Activated CD4-positive, alpha-beta memory T cell treated with anti-CD3 and anti-CD28 coated beads, Interleukin-2, amount 10 ng/mL, durations not matched to agents 7 days and 5 days (primary cell): ENCODE measurements around the gene STX17. TPM values are rescaled to one million over a fixed set of nuclear protein-coding genes. Genes with fewer than 3 reads are reported as not detected.
"Not testable (repeated sequence)": the region's sequence is repeated elsewhere in the genome, so short reads cannot be mapped to it uniquely, and the experiment has no call there.

Experiments
- CTCF ChIA-PET: fragments of 350-600 bp; sonication (Branson Sonifier 250); formaldehyde crosslinking; loops from one replicate; lab custom pipeline; 2021; ENCODE audit warnings: antibody characterized with exemption, inconsistent platforms; lab: Charles Lee
- POLR2A ChIA-PET: fragments of 350-600 bp; sonication (Branson Sonifier 250); formaldehyde crosslinking; loops from one replicate; lab custom pipeline; 2021; ENCODE audit warnings: antibody characterized with exemption; lab: Charles Lee
- DNase-seq: peaks from one replicate; pipeline ENCODE4 v3.0.0-alpha.2; 2020
- H3K27ac Mint-ChIP-seq: one replicate; pipeline ENCODE4 v1.8.0; 2021; ENCODE audit warnings: mild to moderate bottlenecking, mixed read lengths
- H3K27me3 Mint-ChIP-seq: one replicate; pipeline ENCODE4 v1.8.0; 2021; ENCODE audit warnings: mixed read lengths
- H3K36me3 Mint-ChIP-seq: one replicate; pipeline ENCODE4 v1.8.0; 2021; ENCODE audit warnings: low read depth, mixed read lengths
- H3K4me1 Mint-ChIP-seq: one replicate; pipeline ENCODE4 v1.8.0; 2021; ENCODE audit warnings: mixed read lengths
- H3K4me3 Mint-ChIP-seq: one replicate; pipeline ENCODE4 v1.8.0; 2021; ENCODE audit warnings: mild to moderate bottlenecking, mixed read lengths
- H3K9me3 Mint-ChIP-seq: one replicate; pipeline ENCODE4 v1.8.0; 2021; ENCODE audit warnings: mixed read lengths
- total RNA-seq, 2 experiments: library from RNA; stranded (reverse); gene quantifications; one replicate each; pipeline ENCODE4 v1.2.3, GENCODE V29; 2021

The STX17 gene
- 10 to 100 TPM; 35.8 to 37.3 TPM for total RNA-seq

DNA sequence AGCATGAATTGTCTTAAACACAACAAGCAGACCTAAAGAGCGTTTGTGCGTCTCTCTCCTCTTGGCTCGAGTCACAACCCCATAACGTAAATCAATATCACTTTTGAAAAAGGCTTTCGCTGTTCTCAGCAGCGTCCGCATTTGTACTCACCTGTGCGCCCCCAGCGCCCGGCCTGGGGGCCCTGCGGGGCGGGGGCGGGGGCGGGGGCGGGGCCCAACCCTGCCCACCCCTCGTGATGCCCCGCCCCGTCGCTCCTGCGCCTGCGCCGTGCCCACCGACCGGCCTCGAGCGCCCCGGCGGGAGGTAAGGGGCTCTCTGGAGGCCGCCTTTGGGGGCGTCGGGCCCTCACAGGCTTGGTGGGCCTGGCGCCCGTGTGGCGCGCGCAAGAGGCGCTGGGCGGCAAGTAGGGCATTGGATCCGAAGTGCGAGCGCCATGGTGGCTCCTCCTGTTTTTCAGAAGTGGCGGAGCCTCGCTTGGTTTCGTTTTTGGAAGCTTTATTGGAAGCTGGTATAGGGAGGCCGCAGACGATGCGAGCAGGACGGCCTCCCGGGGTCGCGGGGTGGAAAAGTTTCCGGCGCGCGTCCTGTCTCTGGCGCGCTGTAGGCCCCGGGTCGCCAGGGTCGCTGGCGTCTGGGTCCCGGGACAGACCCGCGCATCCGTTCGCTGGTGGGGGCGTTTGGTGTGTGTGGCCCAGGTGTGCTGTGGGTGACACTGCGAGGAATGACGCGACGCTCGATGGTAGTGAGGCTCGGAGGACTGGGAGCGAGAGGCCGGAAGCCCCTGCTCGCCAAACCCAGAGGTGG is at the start of gene STX17:
Gene STX17 (plus strand): TSS at position 252 of the 805 bp plus-strand sequence. CDS start 8,586 bp downstream, outside the sequence.
- POLR2A ChIA-PET, result interaction anchor here (0.7 to 2.0 kb wide), 16 partner anchors 9 to 685 kb away, joined by 3 to 17 read pairs (median 4); partner anchors contain the start of genes ALG2, NR4A3, SEC61B and TEX10
- Mint-ChIP-seq H3K9me3 (no peaks in the 10 kb centered on the region), H3K27ac (peak within 1 kb of the TSS; percentile 96), H3K4me3 (peak within 1 kb of the TSS; percentile 97), H3K4me1 (peaks cover 31% of the 10 kb centered on the region), H3K36me3 (peaks cover 7% of the 10 kb centered on the region), H3K27me3 (peaks cover 15% of the 10 kb centered on the region)
- peak; percentile 79 for DNase-seq
- CTCF ChIA-PET, result interaction anchor here (1.3 to 1.5 kb wide), 3 partner anchors 82 to 84 kb away, joined by 3 to 5 read pairs (median 4); no protein-coding TSS in a partner anchor

DNA sequence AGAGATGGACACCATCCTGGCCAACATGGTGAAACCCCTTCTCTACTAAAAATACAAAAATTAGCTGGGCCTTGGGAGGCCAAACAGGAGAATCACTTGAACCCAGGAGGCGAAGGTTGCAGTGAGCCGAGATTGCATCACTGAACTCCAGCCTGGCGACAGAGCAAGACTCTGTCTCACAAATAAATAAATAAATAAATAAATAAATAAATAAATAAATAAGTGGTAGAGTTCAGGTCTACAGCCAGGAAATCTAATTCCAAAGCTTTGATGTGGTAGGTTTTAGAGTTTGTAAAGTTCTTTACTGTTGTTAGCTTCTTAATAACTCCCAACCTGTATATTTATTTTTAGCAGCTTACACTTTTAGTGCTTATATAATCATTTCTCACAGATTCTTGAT is 48.9 kb upstream of the STX17 start:
- H3K4me1 Mint-ChIP-seq, H3K27ac Mint-ChIP-seq, H3K4me3 Mint-ChIP-seq, H3K27me3 Mint-ChIP-seq, H3K9me3 Mint-ChIP-seq, CTCF ChIA-PET, H3K36me3 Mint-ChIP-seq, DNase-seq: not testable (repeated sequence)
- POLR2A ChIA-PET, result interaction anchor here (1.4 kb wide), 1 partner anchor 50 kb away, joined by 3 read pairs; no protein-coding TSS in a partner anchor

DNA sequence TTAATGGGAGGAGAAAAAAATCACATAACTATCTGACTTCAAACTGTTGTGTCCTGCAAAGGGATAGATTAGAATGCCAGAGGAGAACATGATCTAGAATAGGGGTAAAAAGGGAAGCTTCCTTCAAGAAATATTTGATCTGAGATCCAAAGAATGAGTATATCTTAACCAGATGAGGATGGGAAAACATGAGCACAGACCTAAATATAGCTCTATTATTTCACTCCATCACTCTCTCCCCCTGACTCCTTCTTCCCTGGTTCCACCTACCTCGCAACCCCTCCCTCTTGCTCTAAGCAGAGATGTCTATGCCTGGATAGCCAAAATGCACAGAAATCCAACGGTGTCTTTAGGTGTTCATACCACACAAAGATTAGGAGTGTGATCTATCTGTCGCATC is 48.4 kb upstream of the STX17 start:
- DNase-seq, result no peak
- Mint-ChIP-seq H3K27ac (no peak overlapping the region), H3K4me3 (no peak overlapping the region), H3K27me3 (no peaks in the 10 kb centered on the region), H3K9me3 (no peaks in the 10 kb centered on the region), H3K36me3 (peaks cover 4% of the 10 kb centered on the region), H3K4me1 (no peaks in the 10 kb centered on the region)
- POLR2A ChIA-PET, result no interaction called here
- CTCF ChIA-PET, result no interaction called here

DNA sequence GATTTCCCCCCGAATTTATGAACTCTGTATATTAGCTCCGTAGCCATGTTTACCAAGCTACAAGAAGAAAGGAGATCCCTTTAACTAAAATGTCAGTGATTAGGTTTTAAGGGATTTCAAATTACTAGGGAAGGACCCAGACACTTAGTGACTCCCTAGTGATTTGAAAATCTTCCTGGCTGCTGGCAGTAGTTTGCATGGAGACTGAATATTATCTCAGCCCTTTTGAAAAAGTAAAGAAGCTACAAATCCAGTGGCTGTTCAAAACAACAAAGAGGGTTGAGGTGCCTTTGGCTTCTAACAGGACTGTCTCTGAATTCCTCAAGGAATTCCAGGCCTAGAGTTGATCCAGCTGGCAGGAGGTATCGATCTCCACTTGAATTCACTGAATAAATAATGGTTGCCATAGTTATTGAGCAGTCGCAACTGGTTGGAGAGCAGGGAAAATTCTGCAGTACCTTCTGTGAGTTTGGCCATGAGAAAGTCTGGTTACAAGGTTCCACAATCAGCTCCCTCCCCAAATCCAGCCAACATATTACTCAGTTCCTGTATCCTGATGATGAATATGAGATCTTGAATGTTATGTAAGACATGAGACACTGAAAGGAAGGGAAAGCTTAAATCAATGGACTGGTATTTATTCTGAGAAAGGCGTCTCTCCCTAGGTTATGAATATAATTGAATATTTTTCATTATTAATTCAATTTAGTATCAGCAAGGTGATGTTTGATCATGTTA is 47.0 kb upstream of the STX17 start:
- Mint-ChIP-seq H3K4me1 (no peaks in the 10 kb centered on the region), H3K4me3 (no peak overlapping the region), H3K27ac (no peak overlapping the region), H3K36me3 (peaks cover 6% of the 10 kb centered on the region), H3K9me3 (no peaks in the 10 kb centered on the region), H3K27me3 (no peaks in the 10 kb centered on the region)
- POLR2A ChIA-PET, result interaction anchor here (0.9 kb wide), 1 partner anchor 26 kb away, joined by 3 read pairs; no protein-coding TSS in a partner anchor
- no peak for DNase-seq
- CTCF ChIA-PET, result no interaction called here

DNA sequence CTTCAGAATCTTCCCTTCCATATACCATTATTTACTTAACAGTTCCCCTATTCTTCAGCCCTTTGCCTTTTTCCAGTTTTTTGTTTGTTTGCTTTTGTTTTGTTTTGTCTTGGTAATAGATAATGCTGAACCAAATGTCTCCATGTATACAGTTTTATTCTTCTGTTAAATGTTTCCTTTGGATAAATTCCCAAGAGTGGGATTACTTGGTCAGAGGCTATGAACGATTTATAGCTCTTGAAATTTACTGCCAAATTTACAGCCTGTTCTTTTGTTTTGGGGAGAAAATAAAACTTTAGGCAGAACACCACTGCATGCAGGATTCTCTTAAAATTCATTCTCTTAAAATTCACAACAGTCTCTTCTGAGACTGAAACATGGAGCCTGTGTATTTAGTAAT is 46.2 kb upstream of the STX17 start:
- Mint-ChIP-seq H3K4me3 (no peak overlapping the region), H3K27me3 (no peaks in the 10 kb centered on the region), H3K4me1 (no peaks in the 10 kb centered on the region), H3K36me3 (peaks cover 4% of the 10 kb centered on the region), H3K9me3 (no peaks in the 10 kb centered on the region), H3K27ac (no peak overlapping the region)
- ChIA-PET CTCF (no interaction called here), POLR2A (no interaction called here)
- DNase-seq, result no peak

DNA sequence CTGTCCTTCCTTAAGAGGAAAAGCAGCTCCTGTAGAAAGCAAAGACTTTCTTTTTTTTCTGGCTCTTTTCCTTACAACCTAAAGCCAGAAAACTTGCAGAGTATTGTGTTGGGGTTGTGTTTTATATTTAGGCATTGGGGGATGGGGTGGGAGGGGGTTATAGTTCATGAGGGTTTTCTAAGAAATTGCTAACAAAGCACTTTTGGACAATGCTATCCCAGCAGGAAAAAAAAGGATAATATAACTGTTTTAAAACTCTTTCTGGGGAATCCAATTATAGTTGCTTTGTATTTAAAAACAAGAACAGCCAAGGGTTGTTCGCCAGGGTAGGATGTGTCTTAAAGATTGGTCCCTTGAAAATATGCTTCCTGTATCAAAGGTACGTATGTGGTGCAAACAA is 42.5 kb upstream of the STX17 start:
- Mint-ChIP-seq H3K4me1 (peaks cover 23% of the 10 kb centered on the region), H3K4me3 (no peak overlapping the region), H3K27ac (no peak overlapping the region), H3K27me3 (no peaks in the 10 kb centered on the region), H3K36me3 (peaks cover 2% of the 10 kb centered on the region), H3K9me3 (no peaks in the 10 kb centered on the region)
- ChIA-PET POLR2A (no interaction called here), CTCF (no interaction called here)
- no peak for DNase-seq

DNA sequence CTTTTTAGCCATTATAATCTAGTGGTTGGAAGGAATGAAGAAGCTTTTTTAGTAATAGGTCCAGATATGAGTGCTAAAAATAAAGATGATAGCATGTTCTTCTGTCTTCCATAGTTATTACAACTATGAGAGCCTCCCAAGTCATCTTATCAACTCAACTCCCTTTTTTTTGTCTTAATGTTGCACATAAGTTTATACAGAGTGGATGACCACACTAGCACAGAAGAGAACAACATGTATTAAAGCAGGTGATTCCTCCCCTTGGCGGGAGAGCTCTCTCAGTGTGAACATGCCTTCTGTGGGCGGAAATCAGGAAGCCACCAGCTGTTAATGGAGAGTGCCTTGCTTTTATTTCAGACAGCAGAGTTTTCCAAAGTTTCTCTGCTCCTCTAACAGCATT is 40.1 kb upstream of the STX17 start:
- Mint-ChIP-seq H3K4me3 (no peak overlapping the region), H3K36me3 (peaks cover 2% of the 10 kb centered on the region), H3K27me3 (no peaks in the 10 kb centered on the region), H3K4me1 (peaks cover 39% of the 10 kb centered on the region), H3K27ac (no peak overlapping the region), H3K9me3 (no peaks in the 10 kb centered on the region)
- ChIA-PET POLR2A (interaction anchor here (0.6 to 4.3 kb wide), 2 partner anchors 19 to 40 kb away, joined by 3 to 17 read pairs; partner anchors contain the start of gene STX17), CTCF (interaction anchor here (0.9 to 1.0 kb wide), 2 partner anchors 17 to 61 kb away, joined by 3 read pairs; no protein-coding TSS in a partner anchor)
- DNase-seq, result no peak

DNA sequence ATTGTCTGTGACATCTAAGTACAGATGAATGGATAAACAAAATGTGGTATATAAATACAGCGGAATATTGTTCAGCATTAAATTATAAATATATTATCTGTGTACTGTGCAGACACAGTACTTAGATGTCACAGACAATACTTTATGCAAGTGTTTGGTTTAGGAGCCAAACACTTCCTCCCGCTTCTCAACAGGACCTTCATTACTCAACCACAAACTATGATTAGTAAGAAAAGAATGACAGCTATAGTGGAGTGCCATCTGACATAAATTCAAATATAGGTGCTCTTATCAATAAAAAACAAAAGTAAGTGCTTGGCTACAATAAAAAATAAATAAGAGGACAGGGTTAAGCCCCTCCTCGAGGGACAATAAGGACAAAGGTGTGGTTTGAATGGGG is 38.9 kb upstream of the STX17 start:
- Mint-ChIP-seq H3K9me3 (no peaks in the 10 kb centered on the region), H3K27ac (peak overlapping the region; percentile 59), H3K4me3 (no peak overlapping the region), H3K27me3 (no peaks in the 10 kb centered on the region), H3K4me1 (peaks cover 39% of the 10 kb centered on the region), H3K36me3 (peaks cover 2% of the 10 kb centered on the region)
- CTCF ChIA-PET, result interaction anchor here (0.5 to 1.0 kb wide), 2 partner anchors 15 to 61 kb away, joined by 3 read pairs; no protein-coding TSS in a partner anchor
- POLR2A ChIA-PET, result interaction anchor here (4.3 kb wide), 1 partner anchor 39 kb away, joined by 17 read pairs; the partner anchor contains the start of gene STX17
- DNase-seq, result no peak

DNA sequence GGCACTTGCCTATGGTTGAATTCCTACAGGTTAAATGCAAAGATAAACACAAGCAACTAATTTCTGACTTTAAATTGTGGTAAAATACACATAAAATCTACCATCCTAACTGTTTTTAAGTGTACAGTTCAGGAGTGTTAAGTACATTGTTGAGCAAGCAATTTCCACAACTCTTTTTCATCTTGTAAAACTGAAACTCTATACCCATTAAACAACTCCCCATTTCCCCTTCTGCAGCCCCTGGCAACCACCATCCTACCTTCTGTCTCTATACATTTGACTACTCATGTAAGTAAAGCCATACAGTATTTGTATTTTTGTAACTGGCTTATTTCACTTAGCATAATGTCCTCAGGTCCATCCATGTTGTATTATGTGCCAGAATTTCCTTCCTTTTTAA is 38.5 kb upstream of the STX17 start:
- Mint-ChIP-seq H3K4me3 (no peak overlapping the region), H3K4me1 (peaks cover 39% of the 10 kb centered on the region), H3K36me3 (peaks cover 2% of the 10 kb centered on the region), H3K27ac (peak overlapping the region; percentile 59), H3K9me3 (no peaks in the 10 kb centered on the region), H3K27me3 (no peaks in the 10 kb centered on the region)
- no peak for DNase-seq
- CTCF ChIA-PET, result no interaction called here
- POLR2A ChIA-PET, result interaction anchor here (4.3 kb wide), 1 partner anchor 38 kb away, joined by 17 read pairs; the partner anchor contains the start of gene STX17

DNA sequence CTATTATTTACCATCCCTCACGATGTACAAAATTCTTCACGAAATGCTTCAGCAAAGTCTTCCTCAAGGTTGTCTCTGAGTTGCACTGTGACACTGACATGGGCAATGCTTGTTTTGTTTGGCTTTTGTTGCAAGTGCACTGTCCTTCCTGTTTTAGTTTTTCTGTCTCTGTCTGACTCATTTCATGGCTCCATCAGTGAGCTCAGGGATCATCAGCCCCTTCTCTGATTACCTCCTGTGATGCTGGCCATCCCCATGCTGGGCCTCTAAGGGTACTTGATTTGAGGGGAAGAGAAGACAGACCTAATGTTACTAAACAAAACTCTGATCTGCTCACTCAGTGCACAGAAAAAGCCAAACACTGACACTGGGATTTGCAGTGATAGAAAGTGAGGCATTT is 37.6 kb upstream of the STX17 start:
- CTCF ChIA-PET, result no interaction called here
- peak overlapping the region; percentile 59 for H3K27ac Mint-ChIP-seq
- no peaks in the 10 kb centered on the region for H3K27me3 Mint-ChIP-seq
- H3K36me3 Mint-ChIP-seq, result no peaks in the 10 kb centered on the region
- no peaks in the 10 kb centered on the region for H3K9me3 Mint-ChIP-seq
- DNase-seq, result peak; percentile 35
- H3K4me1 Mint-ChIP-seq, result peaks cover 41% of the 10 kb centered on the region
- POLR2A ChIA-PET, result interaction anchor here (4.3 kb wide), 1 partner anchor 38 kb away, joined by 17 read pairs; the partner anchor contains the start of gene STX17
- H3K4me3 Mint-ChIP-seq, result peak overlapping the region; percentile 4

DNA sequence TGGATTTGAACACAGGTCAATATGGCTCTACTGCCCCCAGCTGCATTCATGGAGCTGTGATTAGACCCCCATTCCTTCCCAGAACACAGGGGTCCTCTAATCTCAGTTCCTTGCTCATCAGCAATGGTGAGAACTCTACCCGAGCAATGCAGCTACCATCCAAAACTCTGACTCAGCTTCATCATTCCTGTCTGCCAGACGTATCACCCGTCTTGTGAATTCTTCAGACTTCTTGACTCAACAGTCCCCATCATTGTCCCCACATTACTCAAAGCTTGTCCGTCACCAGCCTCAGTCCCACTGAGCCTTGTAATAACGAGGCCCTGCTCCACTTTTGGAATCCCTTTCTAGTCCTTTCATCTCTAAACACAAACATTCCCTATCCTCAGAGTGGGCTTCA is 36.3 kb upstream of the STX17 start:
- H3K27ac Mint-ChIP-seq, result no peak overlapping the region
- POLR2A ChIA-PET, result no interaction called here
- no peak for DNase-seq
- CTCF ChIA-PET, result no interaction called here
- H3K36me3 Mint-ChIP-seq, result no peaks in the 10 kb centered on the region
- no peak overlapping the region for H3K4me3 Mint-ChIP-seq
- peaks cover 44% of the 10 kb centered on the region for H3K4me1 Mint-ChIP-seq
- peaks cover 3% of the 10 kb centered on the region for H3K27me3 Mint-ChIP-seq
- H3K9me3 Mint-ChIP-seq, result no peaks in the 10 kb centered on the region

DNA sequence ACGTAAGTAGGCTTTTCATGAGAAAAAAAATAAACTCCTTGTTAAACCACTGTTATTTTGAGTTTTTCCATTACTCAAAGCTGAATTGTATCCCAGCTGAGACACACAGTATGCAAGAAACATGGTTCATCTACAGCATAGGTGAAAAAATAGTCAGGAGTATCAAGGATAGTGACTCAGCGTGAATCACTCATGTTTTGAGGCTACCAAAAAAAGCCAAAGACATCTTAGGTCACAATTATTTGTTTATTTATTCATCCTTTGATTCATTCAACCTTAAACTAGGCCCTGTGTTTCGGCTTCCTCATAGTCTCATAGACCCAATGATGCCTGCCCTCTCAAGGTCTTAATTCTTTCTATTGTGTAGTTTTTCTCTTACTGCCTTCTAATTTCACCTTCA is 32.9 kb upstream of the STX17 start:
- H3K27me3 Mint-ChIP-seq, result peaks cover 9% of the 10 kb centered on the region
- ChIA-PET CTCF (no interaction called here), POLR2A (no interaction called here)
- DNase-seq, result no peak
- no peak overlapping the region for H3K4me3 Mint-ChIP-seq
- H3K4me1 Mint-ChIP-seq, result peaks cover 25% of the 10 kb centered on the region
- no peak overlapping the region for H3K27ac Mint-ChIP-seq
- H3K9me3 Mint-ChIP-seq, result peaks cover 3% of the 10 kb centered on the region
- no peaks in the 10 kb centered on the region for H3K36me3 Mint-ChIP-seq
